ENCODE data around the gene WDR73.

Gene WDR73

GRCh38 chr15:84653910-84654688 is at the start of gene WDR73:
Gene WDR73, minus strand, starts transcription at chr15:84654283. Its CDS starts 9 bp downstream, at chr15:84654274.
- peak; percentile 98 for DNase-seq

GRCh38 chr15:84703808-84704207 is 49.7 kb upstream of the WDR73 start:
- no peak for DNase-seq

- DNase-seq: no peak
Measured at GRCh38 chr15:84702961-84703482, 48.9 kb upstream of the WDR73 start.

GRCh38 chr15:84699538-84700191 is 45.6 kb upstream of the WDR73 start:
- DNase-seq: no peak

- no peak for DNase-seq
Measured at GRCh38 chr15:84697236-84697990, 43.3 kb upstream of the WDR73 start.

GRCh38 chr15:84696757-84697156 is 42.7 kb upstream of the WDR73 start:
- no peak for DNase-seq

- no peak for DNase-seq
Measured at GRCh38 chr15:84690342-84690741, 36.3 kb upstream of the WDR73 start.

GRCh38 chr15:84689858-84690257 is 35.8 kb upstream of the WDR73 start:
- no peak for DNase-seq

- peak; percentile 26 for DNase-seq
Measured at GRCh38 chr15:84686446-84686845, 32.4 kb upstream of the WDR73 start.

- peak; percentile 63 for DNase-seq
Measured at GRCh38 chr15:84685304-84685703, 31.2 kb upstream of the WDR73 start.

GRCh38 chr15:84684092-84684491 is 30.0 kb upstream of the WDR73 start:
- peak; percentile 66 for DNase-seq

GRCh38 chr15:84681831-84682230 is 27.7 kb upstream of the WDR73 start:
- peak; percentile 28 for DNase-seq

GRCh38 chr15:84671211-84671610 is 17.1 kb upstream of the WDR73 start:
- DNase-seq: no peak

GRCh38 chr15:84669726-84670125 is 15.6 kb upstream of the WDR73 start:
- no peak for DNase-seq

GRCh38 chr15:84668221-84668982 is 14.3 kb upstream of the WDR73 start:
- DNase-seq: no peak

GRCh38 chr15:84666373-84666772 is 12.3 kb upstream of the WDR73 start:
- DNase-seq: no peak

GRCh38 chr15:84661001-84661400 is 6.9 kb upstream of the WDR73 start:
- DNase-seq: no peak

GRCh38 chr15:84659904-84660781 is 6.1 kb upstream of the WDR73 start:
- DNase-seq: no peak

- no peak for DNase-seq
Measured at GRCh38 chr15:84658788-84659411, 4.8 kb upstream of the WDR73 start.

- DNase-seq: peak; percentile 77
Measured at GRCh38 chr15:84658080-84658787, 4.2 kb upstream of the WDR73 start, which contains the start of gene NMB. Gene NMB, minus strand, starts transcription at chr15:84658199. Its CDS starts 47 bp downstream, at chr15:84658152.

Measured in suppressor macrophage treated with lipopolysaccharide for 4 hours (primary cell).